GM23338 (cell line): ENCODE results near the gene PKIB. TPM values are rescaled to one million over a fixed set of nuclear protein-coding genes. Genes with fewer than 3 reads are reported as not detected.
A peak's percentile ranks its signal among the peaks of the same experiment; 100 is the strongest.

Experiments
- ATAC-seq: fragments of 200-7000 bp; cut with Tn5 transposase; 3 replicates; pipeline ENCODE4 v1.9.1; 2020
- DNase-seq: peaks from one replicate; pipeline ENCODE4 v3.0.0-alpha.2; 2015; ENCODE audit warnings: low spot score
- H2AFZ ChIP-seq: fragments of 200-600 bp; sonication (generic); 2 replicates; pipeline ENCODE4 v1.8.0; 2016; ENCODE audit warnings: antibody characterized with exemption, mild to moderate bottlenecking, moderate library complexity
- H3F3A ChIP-seq: fragments of 200-600 bp; sonication (generic); replicated peaks from 2 replicates; pipeline ENCODE4 v1.8.0; 2017; ENCODE audit warnings: antibody characterized with exemption, mixed run types, low read depth
- H3K27ac ChIP-seq: fragments of 200-600 bp; sonication (generic); 2 replicates; pipeline ENCODE4 v1.6.1; 2016; ENCODE audit warnings: low read depth
- H3K27me3 ChIP-seq: fragments of 200-600 bp; sonication (generic); 2 replicates; pipeline ENCODE4 v1.8.0; 2016; ENCODE audit warnings: mild to moderate bottlenecking, mixed run types, moderate library complexity; ENCODE audit not compliant: insufficient read depth
- H3K36me3 ChIP-seq: fragments of 200-600 bp; sonication (generic); 2 replicates; pipeline ENCODE4 v1.8.0; 2016; ENCODE audit warnings: mild to moderate bottlenecking; ENCODE audit not compliant: insufficient read depth
- H3K4me1 ChIP-seq: fragments of 200-600 bp; sonication (generic); 2 replicates; pipeline ENCODE4 v1.8.0; 2016; ENCODE audit warnings: mild to moderate bottlenecking, moderate library complexity; ENCODE audit not compliant: insufficient read depth
- H3K4me2 ChIP-seq: fragments of 200-600 bp; sonication (generic); 2 replicates; pipeline ENCODE4 v1.7.1; 2017; ENCODE audit warnings: mixed run types
- H3K4me3 ChIP-seq: fragments of 200-600 bp; sonication (generic); 2 replicates; pipeline ENCODE4 v1.6.1; 2016; ENCODE audit warnings: mixed run types
- H3K79me2 ChIP-seq: fragments of 200-600 bp; sonication (generic); replicated peaks from 2 replicates; pipeline ENCODE4 v1.8.0; 2017; ENCODE audit warnings: mild to moderate bottlenecking; ENCODE audit not compliant: insufficient read depth
- H3K9me2 ChIP-seq: fragments of 200-600 bp; sonication (generic); 2 replicates; pipeline ENCODE4 v1.8.0; 2017; ENCODE audit not compliant: insufficient read depth
- H4K20me1 ChIP-seq: fragments of 200-600 bp; sonication (generic); replicated peaks from 2 replicates; pipeline ENCODE4 v1.8.0; 2017; ENCODE audit warnings: mild to moderate bottlenecking; ENCODE audit not compliant: insufficient read depth
- H3K27ac Mint-ChIP-seq: 2 replicates; pipeline ENCODE4 v1.8.0; 2020; ENCODE audit warnings: inconsistent platforms, mild to moderate bottlenecking, moderate library complexity, mixed read lengths
- H3K27me3 Mint-ChIP-seq: 3 replicates; pipeline ENCODE4 v1.8.0; 2022; ENCODE audit warnings: low read depth, mild to moderate bottlenecking, moderate library complexity, mixed read lengths, inconsistent platforms; ENCODE audit not compliant: insufficient read depth, poor library complexity
- H3K36me3 Mint-ChIP-seq: 3 replicates; pipeline ENCODE4 v1.8.0; 2021; ENCODE audit warnings: low read depth, mild to moderate bottlenecking, inconsistent platforms, moderate library complexity, mixed read lengths
- H3K4me1 Mint-ChIP-seq: 3 replicates; pipeline ENCODE4 v1.8.0; 2020; ENCODE audit warnings: mild to moderate bottlenecking, inconsistent platforms, mixed read lengths
- H3K4me3 Mint-ChIP-seq: 3 replicates; pipeline ENCODE4 v1.8.0; 2021; ENCODE audit warnings: moderate library complexity, mild to moderate bottlenecking, inconsistent platforms, mixed read lengths
- H3K9me3 Mint-ChIP-seq: 3 replicates; pipeline ENCODE4 v1.8.0; 2020; ENCODE audit warnings: moderate library complexity, mild to moderate bottlenecking, inconsistent platforms, mixed read lengths
- polyA plus RNA-seq: library from polyadenylated mRNA; unstranded; fragments of >200 nt; fragmentation: Nextera tagmentation; extraction: Ambion mirVana; gene quantifications from 2 replicates; pipeline ENCODE4 v1.2.1, GENCODE V29; 2016
- total RNA-seq: library from RNA; depleted of rRNA; stranded (reverse); fragments of >200 nt; shearing (Covaris generic); gene quantifications from 2 replicates; pipeline ENCODE4 v1.2.3, GENCODE V29; 2014
- TF ChIP-seq, protein P1 (sequence below), 2 experiments: fragments of 200-600 bp in 1 of 2; sonication (generic) in 1 of 2; conservative IDR thresholded peaks; 2 replicates each; pipeline versions ENCODE4 v1.5.1 to v1.6.1; 2016 to 2017; ENCODE audit warnings: antibody characterized with exemption in 2 of 2, low read depth in 2 of 2, mild to moderate bottlenecking in 2 of 2, moderate library complexity in 1 of 2
- TF ChIP-seq, protein P2 (sequence below): fragments of 250-450 bp; sonication (Bioruptor Pico); IDR thresholded peaks from 2 replicates; pipeline ENCODE4 v1.5.0; 2020; ENCODE audit warnings: mild to moderate bottlenecking, moderate library complexity

The PKIB gene
- total and polyA plus RNA-seq, 2 experiments from 2014 or later, result 125 to 170 TPM

DNA sequence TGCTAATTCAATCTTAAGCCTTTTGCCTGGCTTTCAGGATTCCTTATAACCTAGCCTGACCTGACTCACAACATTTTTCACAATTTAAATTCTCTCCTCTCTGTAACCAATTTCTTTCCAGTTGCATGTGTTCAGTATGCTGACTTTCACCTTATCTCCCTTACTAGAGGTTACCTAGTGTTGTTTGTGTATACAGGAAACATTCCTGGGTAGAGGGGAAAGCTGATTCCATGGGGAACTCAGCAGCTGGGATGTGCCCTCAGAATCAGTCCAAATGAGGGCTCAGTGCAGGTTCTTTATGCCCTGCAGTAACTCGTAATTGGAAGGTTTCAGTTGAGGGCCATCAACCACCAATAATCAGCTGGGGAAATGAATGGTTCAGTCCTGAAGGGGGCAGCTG lies 18.5 kb downstream of the PKIB start:
- TF ChIP-seq, protein P1, sequence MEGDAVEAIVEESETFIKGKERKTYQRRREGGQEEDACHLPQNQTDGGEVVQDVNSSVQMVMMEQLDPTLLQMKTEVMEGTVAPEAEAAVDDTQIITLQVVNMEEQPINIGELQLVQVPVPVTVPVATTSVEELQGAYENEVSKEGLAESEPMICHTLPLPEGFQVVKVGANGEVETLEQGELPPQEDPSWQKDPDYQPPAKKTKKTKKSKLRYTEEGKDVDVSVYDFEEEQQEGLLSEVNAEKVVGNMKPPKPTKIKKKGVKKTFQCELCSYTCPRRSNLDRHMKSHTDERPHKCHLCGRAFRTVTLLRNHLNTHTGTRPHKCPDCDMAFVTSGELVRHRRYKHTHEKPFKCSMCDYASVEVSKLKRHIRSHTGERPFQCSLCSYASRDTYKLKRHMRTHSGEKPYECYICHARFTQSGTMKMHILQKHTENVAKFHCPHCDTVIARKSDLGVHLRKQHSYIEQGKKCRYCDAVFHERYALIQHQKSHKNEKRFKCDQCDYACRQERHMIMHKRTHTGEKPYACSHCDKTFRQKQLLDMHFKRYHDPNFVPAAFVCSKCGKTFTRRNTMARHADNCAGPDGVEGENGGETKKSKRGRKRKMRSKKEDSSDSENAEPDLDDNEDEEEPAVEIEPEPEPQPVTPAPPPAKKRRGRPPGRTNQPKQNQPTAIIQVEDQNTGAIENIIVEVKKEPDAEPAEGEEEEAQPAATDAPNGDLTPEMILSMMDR (conservative IDR thresholded peaks at IDR 0.05; ENCODE audit: low read depth in 2 of 2), result peak in 1 of 2 experiments; percentile 32; a peak in 2 of 4 replicates
- TF ChIP-seq, protein P2, sequence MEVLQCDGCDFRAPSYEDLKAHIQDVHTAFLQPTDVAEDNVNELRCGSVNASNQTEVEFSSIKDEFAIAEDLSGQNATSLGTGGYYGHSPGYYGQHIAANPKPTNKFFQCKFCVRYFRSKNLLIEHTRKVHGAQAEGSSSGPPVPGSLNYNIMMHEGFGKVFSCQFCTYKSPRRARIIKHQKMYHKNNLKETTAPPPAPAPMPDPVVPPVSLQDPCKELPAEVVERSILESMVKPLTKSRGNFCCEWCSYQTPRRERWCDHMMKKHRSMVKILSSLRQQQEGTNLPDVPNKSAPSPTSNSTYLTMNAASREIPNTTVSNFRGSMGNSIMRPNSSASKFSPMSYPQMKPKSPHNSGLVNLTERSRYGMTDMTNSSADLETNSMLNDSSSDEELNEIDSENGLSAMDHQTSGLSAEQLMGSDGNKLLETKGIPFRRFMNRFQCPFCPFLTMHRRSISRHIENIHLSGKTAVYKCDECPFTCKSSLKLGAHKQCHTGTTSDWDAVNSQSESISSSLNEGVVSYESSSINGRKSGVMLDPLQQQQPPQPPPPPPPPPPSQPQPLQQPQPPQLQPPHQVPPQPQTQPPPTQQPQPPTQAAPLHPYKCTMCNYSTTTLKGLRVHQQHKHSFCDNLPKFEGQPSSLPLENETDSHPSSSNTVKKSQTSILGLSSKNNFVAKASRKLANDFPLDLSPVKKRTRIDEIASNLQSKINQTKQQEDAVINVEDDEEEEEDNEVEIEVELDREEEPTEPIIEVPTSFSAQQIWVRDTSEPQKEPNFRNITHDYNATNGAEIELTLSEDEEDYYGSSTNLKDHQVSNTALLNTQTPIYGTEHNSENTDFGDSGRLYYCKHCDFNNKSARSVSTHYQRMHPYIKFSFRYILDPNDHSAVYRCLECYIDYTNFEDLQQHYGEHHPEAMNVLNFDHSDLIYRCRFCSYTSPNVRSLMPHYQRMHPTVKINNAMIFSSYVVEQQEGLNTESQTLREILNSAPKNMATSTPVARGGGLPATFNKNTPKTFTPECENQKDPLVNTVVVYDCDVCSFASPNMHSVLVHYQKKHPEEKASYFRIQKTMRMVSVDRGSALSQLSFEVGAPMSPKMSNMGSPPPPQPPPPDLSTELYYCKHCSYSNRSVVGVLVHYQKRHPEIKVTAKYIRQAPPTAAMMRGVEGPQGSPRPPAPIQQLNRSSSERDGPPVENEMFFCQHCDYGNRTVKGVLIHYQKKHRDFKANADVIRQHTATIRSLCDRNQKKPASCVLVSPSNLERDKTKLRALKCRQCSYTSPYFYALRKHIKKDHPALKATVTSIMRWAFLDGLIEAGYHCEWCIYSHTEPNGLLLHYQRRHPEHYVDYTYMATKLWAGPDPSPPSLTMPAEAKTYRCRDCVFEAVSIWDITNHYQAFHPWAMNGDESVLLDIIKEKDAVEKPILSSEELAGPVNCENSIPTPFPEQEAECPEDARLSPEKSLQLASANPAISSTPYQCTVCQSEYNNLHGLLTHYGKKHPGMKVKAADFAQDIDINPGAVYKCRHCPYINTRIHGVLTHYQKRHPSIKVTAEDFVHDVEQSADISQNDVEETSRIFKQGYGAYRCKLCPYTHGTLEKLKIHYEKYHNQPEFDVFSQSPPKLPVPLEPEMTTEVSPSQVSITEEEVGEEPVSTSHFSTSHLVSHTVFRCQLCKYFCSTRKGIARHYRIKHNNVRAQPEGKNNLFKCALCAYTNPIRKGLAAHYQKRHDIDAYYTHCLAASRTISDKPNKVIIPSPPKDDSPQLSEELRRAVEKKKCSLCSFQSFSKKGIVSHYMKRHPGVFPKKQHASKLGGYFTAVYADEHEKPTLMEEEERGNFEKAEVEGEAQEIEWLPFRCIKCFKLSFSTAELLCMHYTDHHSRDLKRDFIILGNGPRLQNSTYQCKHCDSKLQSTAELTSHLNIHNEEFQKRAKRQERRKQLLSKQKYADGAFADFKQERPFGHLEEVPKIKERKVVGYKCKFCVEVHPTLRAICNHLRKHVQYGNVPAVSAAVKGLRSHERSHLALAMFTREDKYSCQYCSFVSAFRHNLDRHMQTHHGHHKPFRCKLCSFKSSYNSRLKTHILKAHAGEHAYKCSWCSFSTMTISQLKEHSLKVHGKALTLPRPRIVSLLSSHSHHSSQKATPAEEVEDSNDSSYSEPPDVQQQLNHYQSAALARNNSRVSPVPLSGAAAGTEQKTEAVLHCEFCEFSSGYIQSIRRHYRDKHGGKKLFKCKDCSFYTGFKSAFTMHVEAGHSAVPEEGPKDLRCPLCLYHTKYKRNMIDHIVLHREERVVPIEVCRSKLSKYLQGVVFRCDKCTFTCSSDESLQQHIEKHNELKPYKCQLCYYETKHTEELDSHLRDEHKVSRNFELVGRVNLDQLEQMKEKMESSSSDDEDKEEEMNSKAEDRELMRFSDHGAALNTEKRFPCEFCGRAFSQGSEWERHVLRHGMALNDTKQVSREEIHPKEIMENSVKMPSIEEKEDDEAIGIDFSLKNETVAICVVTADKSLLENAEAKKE (CRISPR knock-in tag), result no peak
- Histone ChIP-seq H3F3A (no peaks in the 10 kb centered on the region), H4K20me1 (peaks cover under 1% of the 10 kb centered on the region; the same call in 1 of the 2 replicates), H3K4me2 (no peak overlapping the region), H3K27ac (no peak overlapping the region), H3K36me3 (no peaks in the 10 kb centered on the region), H3K4me1 (no peaks in the 10 kb centered on the region), H3K4me3 (no peak overlapping the region), H3K27me3 (no peaks in the 10 kb centered on the region), H3K9me2 (no peaks in the 10 kb centered on the region), H2AFZ (no peak overlapping the region), H3K79me2 (no peaks in the 10 kb centered on the region)
- Mint-ChIP-seq H3K36me3 (peaks cover 8% of the 10 kb centered on the region), H3K4me1 (no peaks in the 10 kb centered on the region), H3K27me3 (no peaks in the 10 kb centered on the region), H3K9me3 (no peaks in the 10 kb centered on the region), H3K27ac (no peak overlapping the region), H3K4me3 (no peak overlapping the region)
- DNase-seq (no peak), ATAC-seq (no peak; the same call in 2 of the 3 replicates)
